GM21367 (cell line): ENCODE results near the gene TPGS1.

Experiments
- ATAC-seq: cut with Tn5 transposase; IDR thresholded peaks from one replicate; pipeline ENCODE4 v1.9.1; 2021; ENCODE audit not compliant: unreplicated experiment

Gene TPGS1

GRCh38 chr19:514166-514663 is 6.9 kb downstream of the TPGS1 start:
- ATAC-seq = no peak

GRCh38 chr19:517721-518597 is 10.7 kb downstream of the TPGS1 start:
- ATAC-seq = no peak

GRCh38 chr19:518598-519231 is 11.4 kb downstream of the TPGS1 start:
- ATAC-seq = no peak

- ATAC-seq = no peak
These were observed 12.2 kb downstream of the TPGS1 start for GRCh38 chr19:519449-519865.

- ATAC-seq = no peak
These were observed 15.4 kb downstream of the TPGS1 start for GRCh38 chr19:522726-523125.

- ATAC-seq = no peak
These were observed 16.9 kb downstream of the TPGS1 start for GRCh38 chr19:524062-524674.

- ATAC-seq = no peak
These were observed 17.7 kb downstream of the TPGS1 start for GRCh38 chr19:525029-525428.

- no peak for ATAC-seq
These were observed 18.6 kb downstream of the TPGS1 start for GRCh38 chr19:525857-526419.

GRCh38 chr19:530134-531008 is 23.1 kb downstream of the TPGS1 start:
- ATAC-seq = no peak

- ATAC-seq = peak; percentile 68
These were observed 23.9 kb downstream of the TPGS1 start for GRCh38 chr19:531009-531752.

GRCh38 chr19:531753-532560 is 24.7 kb downstream of the TPGS1 start, which contains the start of gene CDC34:
TSS of gene CDC34 (plus strand) at chr19:531760. CDS start at chr19:531932, 172 bp downstream.
- ATAC-seq = no peak

- ATAC-seq = no peak
These were observed 25.5 kb downstream of the TPGS1 start for GRCh38 chr19:532561-533363.

- ATAC-seq = no peak
These were observed 26.2 kb downstream of the TPGS1 start for GRCh38 chr19:533364-534058.

GRCh38 chr19:534088-534487 is 26.8 kb downstream of the TPGS1 start:
- no peak for ATAC-seq

GRCh38 chr19:535017-535835 is 27.9 kb downstream of the TPGS1 start:
- no peak for ATAC-seq

- ATAC-seq = no peak
These were observed 29.0 kb downstream of the TPGS1 start for GRCh38 chr19:536031-536880.
